IMR-90 (cell line): ENCODE data around the gene CYP46A1.

Source experiments
- BHLHE40 ChIP-seq: fragments of 150-350 bp; IDR thresholded peaks from 2 replicates; pipeline ENCODE4 v1.6.1; 2016; ENCODE audit warnings: mild to moderate bottlenecking, low read depth, low read length
- POLR2A ChIP-seq: IDR thresholded peaks from 2 replicates; pipeline ENCODE4 v1.6.1; 2012; ENCODE audit warnings: mild to moderate bottlenecking, low read depth, low read length
- RFX5 ChIP-seq: IDR thresholded peaks from 2 replicates; pipeline ENCODE4 v1.8.0; 2012; ENCODE audit warnings: low read depth, mild to moderate bottlenecking, low read length, moderate library complexity
- SMC3 ChIP-seq: fragments of 150-350 bp; IDR thresholded peaks from 2 replicates; pipeline ENCODE4 v1.6.1; 2016; ENCODE audit warnings: low read depth, mild to moderate bottlenecking, antibody characterized with exemption, low read length, moderate library complexity
- TF ChIP-seq, protein P1 (sequence below): conservative IDR thresholded peaks from 2 replicates; pipeline ENCODE4 v1.5.1; 2012; ENCODE audit warnings: mild to moderate bottlenecking, low read depth, low read length, improper control_type of control experiment

GRCh38 chr14:99715266-99716000 is 31.3 kb downstream of the CYP46A1 start:
- TF ChIP-seq POLR2A (no peak), BHLHE40 (no peak), SMC3 (no peak), RFX5 (no peak)
- TF ChIP-seq, protein P1, sequence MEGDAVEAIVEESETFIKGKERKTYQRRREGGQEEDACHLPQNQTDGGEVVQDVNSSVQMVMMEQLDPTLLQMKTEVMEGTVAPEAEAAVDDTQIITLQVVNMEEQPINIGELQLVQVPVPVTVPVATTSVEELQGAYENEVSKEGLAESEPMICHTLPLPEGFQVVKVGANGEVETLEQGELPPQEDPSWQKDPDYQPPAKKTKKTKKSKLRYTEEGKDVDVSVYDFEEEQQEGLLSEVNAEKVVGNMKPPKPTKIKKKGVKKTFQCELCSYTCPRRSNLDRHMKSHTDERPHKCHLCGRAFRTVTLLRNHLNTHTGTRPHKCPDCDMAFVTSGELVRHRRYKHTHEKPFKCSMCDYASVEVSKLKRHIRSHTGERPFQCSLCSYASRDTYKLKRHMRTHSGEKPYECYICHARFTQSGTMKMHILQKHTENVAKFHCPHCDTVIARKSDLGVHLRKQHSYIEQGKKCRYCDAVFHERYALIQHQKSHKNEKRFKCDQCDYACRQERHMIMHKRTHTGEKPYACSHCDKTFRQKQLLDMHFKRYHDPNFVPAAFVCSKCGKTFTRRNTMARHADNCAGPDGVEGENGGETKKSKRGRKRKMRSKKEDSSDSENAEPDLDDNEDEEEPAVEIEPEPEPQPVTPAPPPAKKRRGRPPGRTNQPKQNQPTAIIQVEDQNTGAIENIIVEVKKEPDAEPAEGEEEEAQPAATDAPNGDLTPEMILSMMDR: no peak
